GM12878 (cell line): ENCODE results near the gene MARF1. TPM values are rescaled to one million over a fixed set of nuclear protein-coding genes. Genes with fewer than 3 reads are reported as not detected.

Source experiments
- ATAC-seq: fragments of 200-7000 bp; cut with Tn5 transposase; 3 replicates; pipeline ENCODE4 v1.9.1; 2020; ENCODE audit warnings: mild to moderate bottlenecking, moderate library complexity
- BruUV-seq: library from RNA; stranded (reverse); fragments of 400-500 nt; replicated peaks from 2 replicates; lab custom pipeline; 2021; lab: Mats Ljungman, UMichigan
- CTCF ChIA-PET: fragments of 300-600 bp; sonication (Branson Sonifier 250); formaldehyde crosslinking; extraction: SDS; loops from one replicate; lab custom pipeline; 2021; ENCODE audit warnings: inconsistent platforms; lab: Yijun Ruan, JAX
- POLR2A ChIA-PET: fragments of 350-600 bp; formaldehyde crosslinking; extraction: SDS; loops from one replicate; lab custom pipeline; 2021; ENCODE audit warnings: inconsistent platforms; lab: Charles Lee
- RAD21 ChIA-PET: fragments of 300-600 bp; sonication (Branson Sonifier 250); formaldehyde crosslinking; loops from one replicate; lab custom pipeline; 2023; ENCODE audit warnings: antibody characterized with exemption; ENCODE audit not compliant: unreplicated experiment; lab: Charles Lee
- SMC1A ChIA-PET: fragments of 300-600 bp; sonication (Branson Sonifier 250); formaldehyde crosslinking; loops from one replicate; lab custom pipeline; 2023; ENCODE audit not compliant: unreplicated experiment, uncharacterized antibody; lab: Charles Lee
- DNase-seq: peaks from one replicate; pipeline ENCODE4 v3.0.0-alpha.2; 2011; ENCODE audit warnings: low read depth, low spot score
- FAIRE-seq: peaks from 3 replicates; lab custom pipeline; 2011; peaks lifted over from hg19 to GRCh38; lab: Jason Lieb, UNC
- H2AFZ ChIP-seq: 2 replicates; pipeline ENCODE4 v1.6.0; 2011; ENCODE audit warnings: low read depth, low read length, control low read depth; ENCODE audit not compliant: control insufficient read depth
- H3K27ac ChIP-seq: 2 replicates; pipeline ENCODE4 v1.5.1; 2011; ENCODE audit warnings: control low read depth; ENCODE audit not compliant: control insufficient read depth, insufficient read depth
- H3K27me3 ChIP-seq, 2 experiments: replicated peaks in 1 of 2; 2 replicates each; pipeline versions ENCODE4 v1.6.0 to v1.6.1; 2011; ENCODE audit warnings: low read length in 1 of 2; ENCODE audit not compliant: control insufficient read depth in 2 of 2, insufficient read depth in 2 of 2
- H3K36me3 ChIP-seq, 2 experiments: 2 replicates each; pipeline ENCODE4 v1.5.1; 2011; ENCODE audit warnings: low read length in 1 of 2; ENCODE audit not compliant: control insufficient read depth in 2 of 2, insufficient read depth in 2 of 2
- H3K4me1 ChIP-seq: 2 replicates; pipeline ENCODE4 v1.6.1; 2011; ENCODE audit warnings: mild to moderate bottlenecking, low read length, moderate library complexity, mixed read lengths; ENCODE audit not compliant: control insufficient read depth, insufficient read depth
- H3K4me2 ChIP-seq: 2 replicates; pipeline ENCODE4 v1.6.0; 2011; ENCODE audit warnings: control low read depth; ENCODE audit not compliant: control insufficient read depth, insufficient read depth
- H3K4me3 ChIP-seq: fragments of 200-600 bp; sonication (generic); 2 replicates; pipeline ENCODE4 v1.5.1; 2016
- H3K79me2 ChIP-seq: 2 replicates; pipeline ENCODE4 v1.6.0; 2011; ENCODE audit warnings: low read length; ENCODE audit not compliant: control insufficient read depth, insufficient read depth
- H3K9ac ChIP-seq: 2 replicates; pipeline ENCODE4 v1.8.0; 2011; ENCODE audit warnings: low read length, control low read depth, mixed read lengths; ENCODE audit not compliant: control insufficient read depth, insufficient read depth
- H3K9me3 ChIP-seq: replicated peaks from 3 replicates; pipeline ENCODE4 v1.5.1; 2011; ENCODE audit warnings: mild to moderate bottlenecking, low read length; ENCODE audit not compliant: control insufficient read depth, insufficient read depth
- H4K20me1 ChIP-seq: 2 replicates; pipeline ENCODE4 v1.6.0; 2011; ENCODE audit not compliant: control insufficient read depth, insufficient read depth
- POLR2A ChIP-seq: IDR thresholded peaks from 2 replicates; pipeline ENCODE4 v1.6.1; 2011; ENCODE audit warnings: low read depth, mild to moderate bottlenecking, low read length
- RCOR1 ChIP-seq: conservative IDR thresholded peaks from 2 replicates; pipeline ENCODE4 v1.6.1; 2012; ENCODE audit warnings: low read depth, low read length, improper control_type of control experiment
- SRF ChIP-seq, 2 experiments: IDR thresholded peaks; 2 replicates each; pipeline ENCODE4 v1.6.1; 2011; ENCODE audit warnings: low read depth in 2 of 2, low read length in 2 of 2, mild to moderate bottlenecking in 1 of 2, moderate library complexity in 1 of 2
- TAF1 ChIP-seq: IDR thresholded peaks from 2 replicates; pipeline ENCODE4 v1.6.1; 2011; ENCODE audit warnings: mild to moderate bottlenecking, low read depth, low read length, borderline replicate concordance
- TCF7 ChIP-seq: IDR thresholded peaks from 2 replicates; pipeline ENCODE4 v1.6.1; 2014; ENCODE audit warnings: antibody characterized with exemption, borderline replicate concordance
- ZBED1 ChIP-seq: IDR thresholded peaks from 2 replicates; pipeline ENCODE4 v1.6.1; 2016; ENCODE audit warnings: borderline replicate concordance
- WGBS: methylation state at CpG from one replicate; pipeline ENCODE4 v1.1.6; 2016; ENCODE audit warnings: low lambda C conversion rate; ENCODE audit not compliant: insufficient replicate concordance, insufficient coverage; ENCODE audit errors: missing lambda C conversion rate; 5-methylcytosine and 5-hydroxymethylcytosine counted together
- in situ Hi-C: fragments of 300-500 bp; cut with MboI; formaldehyde crosslinking; loops from 9 replicates; pipeline ENCODE4 v1.14.3; 2018; ENCODE audit warnings: mixed read lengths
- intact Hi-C: fragments of 100-400 bp; cut with micrococcal nuclease; formaldehyde crosslinking; loops from one replicate; pipeline ENCODE4 v1.14.2; 2022; ENCODE audit not compliant: unreplicated experiment
- polyA plus RNA-seq, 11 experiments: library from polyadenylated mRNA; depleted of rRNA in 4 of 11; unstranded in 6 of 11; stranded (reverse) in 5 of 11; fragments of >200 nt; fragmentation: Nextera tagmentation in 4 of 11; fragmentation: Illumina TruSeq in 1 of 11; extraction: Ambion mirVana in 4 of 11; extraction: Trizol in 1 of 11; gene quantifications; 1 replicate in 1 of 11; 2 replicates in 10 of 11; pipeline versions ENCODE4 v1.2.1 to v1.2.3, GENCODE V29; 2011 to 2016; ENCODE audit warnings: inconsistent platforms in 2 of 11, missing spikeins in 2 of 11, low read depth in 1 of 11
- total RNA-seq, 4 experiments: library from RNA; depleted of rRNA in 3 of 4; stranded (reverse); fragments of >200 nt in 3 of 4; fragmentation: Illumina TruSeq in 1 of 4; extraction: Trizol in 1 of 4; gene quantifications; 2 replicates each; pipeline versions ENCODE4 v1.2.1 to v1.2.3, GENCODE V29; 2013 to 2021

Gene MARF1
- total and polyA plus RNA-seq, 10 of the 15 experiments (the other 5 are each of a cell fraction or from before 2014, with no cell fraction given) = 4.5 to 40.1 (median 14.0) TPM

GRCh38 chr16:15593235-15593634 is 49.7 kb downstream of the MARF1 start (continued):
- TF ChIP-seq SRF (IDR thresholded peaks at IDR 0.05; ENCODE audit: low read depth in 2 of 2, low read length in 2 of 2) (no peak), ZBED1 (no peak)

- H3K27ac ChIP-seq = no peak overlapping the region
- H3K79me2 ChIP-seq = no peaks in the 10 kb centered on the region
- H3K27me3 ChIP-seq = no peaks in the 10 kb centered on the region
- no peaks in the 10 kb centered on the region for H4K20me1 ChIP-seq
- H3K4me2 ChIP-seq = no peak overlapping the region
- in situ Hi-C loops (no loop called here), intact Hi-C loops (no loop called here)
- peaks cover 6% of the 10 kb centered on the region for H3K4me1 ChIP-seq
- POLR2A ChIA-PET = interaction anchor here (1.2 kb wide), 1 partner anchor 13 kb away, joined by 3 read pairs; no protein-coding TSS in a partner anchor
- no peak for TF ChIP-seq RCOR1
- TF ChIP-seq TCF7 = no peak
- TF ChIP-seq TAF1 = no peak
- no peak for TF ChIP-seq POLR2A
- WGBS = 74% methylated on average over 9 of the region's 9 CpGs
- RAD21 ChIA-PET = interaction anchor here (0.7 kb wide), 1 partner anchor 41 kb away, joined by 3 read pairs; no protein-coding TSS in a partner anchor
- FAIRE-seq = no peak
- CTCF ChIA-PET = no interaction called here
- DNase-seq = no peak
- no peak for ATAC-seq
- BruUV-seq = no TSS peak
- SMC1A ChIA-PET = interaction anchor here (0.5 to 1.4 kb wide), 4 partner anchors 40 to 295 kb away, joined by 3 to 4 read pairs (median 4); no protein-coding TSS in a partner anchor
- no peak overlapping the region for H3K9ac ChIP-seq
- peaks cover 5 to 19% of the 10 kb centered on the region in 2 experiments for H3K36me3 ChIP-seq
- no peak overlapping the region for H2AFZ ChIP-seq
- H3K4me3 ChIP-seq = no peak overlapping the region
- no peaks in the 10 kb centered on the region; the same call in 2 of the 3 replicates for H3K9me3 ChIP-seq
Observed at GRCh38 chr16:15592324-15592723, 50.6 kb downstream of the MARF1 start.
